HG03439 (cell line): ENCODE results near the gene IMPA2.
"Not testable (repeated sequence)": the region's sequence is repeated elsewhere in the genome, so short reads cannot be mapped to it uniquely, and the experiment has no call there.

ENCODE experiments used
- ATAC-seq: cut with Tn5 transposase; IDR thresholded peaks from one replicate; pipeline ENCODE4 v1.9.1; 2021; ENCODE audit warnings: mild to moderate bottlenecking, moderate library complexity; ENCODE audit not compliant: unreplicated experiment

Gene IMPA2

GRCh38 chr18:11960743-11961380 is 20.4 kb upstream of the IMPA2 start:
- ATAC-seq, result no peak

GRCh38 chr18:11962597-11962996 is 18.7 kb upstream of the IMPA2 start:
- no peak for ATAC-seq

- no peak for ATAC-seq
These were observed 17.3 kb upstream of the IMPA2 start for GRCh38 chr18:11963991-11964484.

- ATAC-seq, result no peak
These were observed 11.1 kb upstream of the IMPA2 start for GRCh38 chr18:11969904-11970835.

GRCh38 chr18:11970836-11971226 is 10.5 kb upstream of the IMPA2 start:
- ATAC-seq, result not testable (repeated sequence)

GRCh38 chr18:11972371-11973174 is 8.7 kb upstream of the IMPA2 start:
- ATAC-seq, result no peak

- no peak for ATAC-seq
These were observed 6.5 kb upstream of the IMPA2 start for GRCh38 chr18:11974741-11975325.

GRCh38 chr18:11975723-11976122 is 5.6 kb upstream of the IMPA2 start:
- ATAC-seq, result no peak

GRCh38 chr18:11976315-11977152 is 4.8 kb upstream of the IMPA2 start:
- no peak for ATAC-seq

- ATAC-seq, result no peak
These were observed 4.2 kb upstream of the IMPA2 start for GRCh38 chr18:11977153-11977466.

- ATAC-seq, result no peak
These were observed 2.4 kb upstream of the IMPA2 start for GRCh38 chr18:11978956-11979355.

GRCh38 chr18:11980163-11980493 is 1.2 kb upstream of the IMPA2 start:
- no peak for ATAC-seq

- peak; percentile 92 for ATAC-seq
These were observed 664 bp upstream of the IMPA2 start for GRCh38 chr18:11980494-11981191.

GRCh38 chr18:11981543-11982366 is 448 bp downstream of the IMPA2 start:
- ATAC-seq, result peak; percentile 25

GRCh38 chr18:11982981-11983380 is 1.7 kb downstream of the IMPA2 start:
- ATAC-seq, result no peak

- no peak for ATAC-seq
These were observed 2.3 kb downstream of the IMPA2 start for GRCh38 chr18:11983592-11983991.

GRCh38 chr18:11984091-11984490 is 2.8 kb downstream of the IMPA2 start:
- ATAC-seq, result no peak

GRCh38 chr18:11985586-11985985 is 4.3 kb downstream of the IMPA2 start:
- no peak for ATAC-seq

- ATAC-seq, result no peak
These were observed 4.8 kb downstream of the IMPA2 start for GRCh38 chr18:11986061-11986460.
